ENCODE data around the gene FOXN1.
A peak's percentile ranks its signal among the peaks of the same experiment; 100 is the strongest.

FOXN1 gene

DNA sequence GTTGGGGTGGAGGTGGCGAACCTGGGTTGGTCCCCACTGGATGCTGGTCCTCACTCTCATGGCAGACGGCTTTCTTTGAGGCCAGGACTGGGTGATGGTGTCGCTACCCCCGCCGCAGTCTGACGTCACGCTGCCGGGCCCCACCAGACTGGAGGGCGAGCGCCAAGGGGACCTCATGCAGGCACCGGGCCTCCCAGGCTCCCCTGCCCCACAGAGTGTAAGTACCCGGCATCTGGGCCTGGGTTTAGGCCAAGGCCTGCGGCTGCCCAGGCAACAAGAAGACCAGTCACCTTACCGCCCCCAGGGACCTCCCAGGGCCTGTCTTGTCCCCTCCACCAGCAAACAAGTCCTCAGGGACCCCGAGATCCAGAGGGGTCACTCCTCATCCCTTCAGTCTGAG lies 17.7 kb downstream of the FOXN1 start:
- peak; percentile 9 for ATAC-seq
- no peaks in the 10 kb centered on the region for H3K36me3 Mint-ChIP-seq
- H3K27ac Mint-ChIP-seq: no peak overlapping the region
- H3K9me3 Mint-ChIP-seq: no peaks in the 10 kb centered on the region
- H3K4me3 Mint-ChIP-seq: no peak overlapping the region
- no peaks in the 10 kb centered on the region for H3K27me3 Mint-ChIP-seq
- no peaks in the 10 kb centered on the region for H3K4me1 Mint-ChIP-seq

GRCh38 chr17:28524476-28525424 lies 18.6 kb downstream of the FOXN1 start:
- Mint-ChIP-seq H3K4me3 (no peak overlapping the region), H3K27me3 (no peaks in the 10 kb centered on the region), H3K27ac (no peak overlapping the region), H3K9me3 (no peaks in the 10 kb centered on the region), H3K36me3 (no peaks in the 10 kb centered on the region), H3K4me1 (no peaks in the 10 kb centered on the region)
- no peak for ATAC-seq

GRCh38 chr17:28526381-28526780 lies 20.2 kb downstream of the FOXN1 start:
- H3K36me3 Mint-ChIP-seq: no peaks in the 10 kb centered on the region
- no peak overlapping the region for H3K4me3 Mint-ChIP-seq
- H3K9me3 Mint-ChIP-seq: no peaks in the 10 kb centered on the region
- no peaks in the 10 kb centered on the region for H3K27me3 Mint-ChIP-seq
- no peaks in the 10 kb centered on the region for H3K4me1 Mint-ChIP-seq
- no peak for ATAC-seq
- no peak overlapping the region for H3K27ac Mint-ChIP-seq

DNA sequence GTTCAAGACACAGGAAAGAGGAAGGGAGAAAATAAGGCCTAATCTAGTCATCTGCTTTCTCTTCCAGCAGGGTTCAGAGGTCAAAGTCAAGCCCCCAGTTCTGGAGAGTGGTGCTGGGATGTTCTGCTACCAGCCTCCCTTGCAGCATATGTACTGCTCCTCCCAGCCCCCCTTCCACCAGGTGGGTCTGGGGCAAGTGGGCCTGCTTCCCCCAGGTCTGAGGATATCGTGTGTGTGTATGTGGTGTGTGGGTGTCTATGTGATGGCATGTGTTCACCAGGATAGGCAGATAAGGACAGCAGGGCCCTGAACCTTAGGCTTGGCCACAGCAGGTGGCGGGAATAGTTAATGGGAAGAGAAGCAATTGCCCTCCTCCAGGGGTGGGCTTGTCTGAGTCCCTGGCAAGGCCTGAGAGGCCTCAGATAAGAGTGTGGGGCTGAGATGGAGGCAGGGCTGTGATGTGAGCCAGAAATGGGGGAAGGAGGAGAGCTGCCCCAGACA lies 21.1 kb downstream of the FOXN1 start:
- no peak overlapping the region for H3K4me3 Mint-ChIP-seq
- no peak overlapping the region for H3K27ac Mint-ChIP-seq
- H3K36me3 Mint-ChIP-seq: no peaks in the 10 kb centered on the region
- no peaks in the 10 kb centered on the region for H3K27me3 Mint-ChIP-seq
- no peaks in the 10 kb centered on the region for H3K9me3 Mint-ChIP-seq
- no peak for ATAC-seq
- no peaks in the 10 kb centered on the region for H3K4me1 Mint-ChIP-seq

GRCh38 chr17:28527859-28528258 lies 21.7 kb downstream of the FOXN1 start:
- Mint-ChIP-seq H3K9me3 (no peaks in the 10 kb centered on the region), H3K4me3 (no peak overlapping the region), H3K36me3 (no peaks in the 10 kb centered on the region), H3K27ac (no peak overlapping the region), H3K4me1 (no peaks in the 10 kb centered on the region), H3K27me3 (no peaks in the 10 kb centered on the region)
- no peak for ATAC-seq

- H3K4me1 Mint-ChIP-seq: no peaks in the 10 kb centered on the region
- H3K9me3 Mint-ChIP-seq: no peaks in the 10 kb centered on the region
- no peak overlapping the region for H3K27ac Mint-ChIP-seq
- no peak overlapping the region for H3K4me3 Mint-ChIP-seq
- no peaks in the 10 kb centered on the region for H3K27me3 Mint-ChIP-seq
- H3K36me3 Mint-ChIP-seq: no peaks in the 10 kb centered on the region
- ATAC-seq: no peak
Measured at GRCh38 chr17:28528327-28529012, 22.3 kb downstream of the FOXN1 start.

DNA sequence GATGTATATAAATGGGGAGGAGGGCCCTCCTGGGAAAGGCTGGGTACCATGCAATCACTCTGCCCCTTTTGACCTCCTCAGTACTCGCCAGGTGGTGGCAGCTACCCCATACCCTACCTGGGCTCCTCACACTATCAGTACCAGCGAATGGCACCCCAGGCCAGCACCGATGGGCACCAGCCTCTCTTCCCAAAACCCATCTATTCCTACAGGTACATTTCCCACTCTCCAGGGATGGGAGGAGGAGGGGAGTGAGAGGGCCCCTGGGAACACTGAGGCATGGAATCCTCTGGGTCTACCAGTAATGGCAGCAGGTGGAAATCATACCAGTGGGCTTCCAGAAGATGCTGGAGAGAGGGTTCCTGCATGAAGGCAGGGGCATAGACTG lies 22.9 kb downstream of the FOXN1 start:
- Mint-ChIP-seq H3K27me3 (no peaks in the 10 kb centered on the region), H3K36me3 (no peaks in the 10 kb centered on the region), H3K4me3 (no peak overlapping the region), H3K27ac (no peak overlapping the region), H3K4me1 (no peaks in the 10 kb centered on the region), H3K9me3 (no peaks in the 10 kb centered on the region)
- ATAC-seq: no peak

DNA sequence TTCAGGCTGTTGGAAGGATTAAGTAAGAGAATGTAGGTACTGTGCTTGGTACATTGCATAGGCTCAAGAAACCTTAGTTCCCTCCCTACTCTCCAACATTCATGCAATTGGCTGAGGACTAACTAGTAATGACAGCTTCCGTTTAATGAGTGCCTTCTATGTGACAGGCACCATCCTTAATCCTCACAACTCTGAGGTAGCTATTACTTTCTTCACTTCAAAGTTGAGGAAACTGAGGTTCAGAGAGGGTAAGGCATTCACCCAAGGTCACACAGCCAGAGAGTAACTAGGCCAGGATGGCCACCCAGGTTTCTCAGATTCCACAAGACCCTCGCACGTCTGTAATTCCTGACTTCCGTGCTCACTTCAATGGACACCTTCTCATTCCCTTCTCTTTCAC lies 24.1 kb downstream of the FOXN1 start:
- Mint-ChIP-seq H3K27me3 (no peaks in the 10 kb centered on the region), H3K9me3 (no peaks in the 10 kb centered on the region), H3K36me3 (no peaks in the 10 kb centered on the region), H3K4me3 (no peak overlapping the region), H3K27ac (no peak overlapping the region), H3K4me1 (no peaks in the 10 kb centered on the region)
- no peak for ATAC-seq

DNA sequence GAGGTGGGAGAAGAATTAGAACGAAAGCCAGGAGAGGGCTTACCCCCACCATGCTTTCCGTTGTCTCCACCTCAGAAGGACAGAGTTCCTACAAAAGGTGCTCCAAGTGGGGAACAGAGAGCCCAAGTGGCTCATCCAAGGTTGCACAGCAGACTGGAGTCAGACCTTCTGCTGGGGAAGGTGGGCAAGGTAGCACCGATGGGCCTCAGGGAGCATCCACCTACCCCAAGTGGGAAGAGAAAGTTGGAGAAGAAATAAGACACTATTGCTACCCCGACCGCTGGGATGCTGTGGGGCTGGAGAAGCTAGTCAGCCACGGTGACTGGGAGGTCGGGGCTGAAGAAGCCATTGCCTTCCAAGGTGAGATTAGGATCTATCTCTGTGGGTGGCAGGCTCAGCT lies 24.8 kb downstream of the FOXN1 start:
- Mint-ChIP-seq H3K9me3 (no peaks in the 10 kb centered on the region), H3K36me3 (no peaks in the 10 kb centered on the region), H3K4me1 (no peaks in the 10 kb centered on the region), H3K27me3 (no peaks in the 10 kb centered on the region), H3K27ac (no peak overlapping the region), H3K4me3 (no peak overlapping the region)
- ATAC-seq: no peak

DNA sequence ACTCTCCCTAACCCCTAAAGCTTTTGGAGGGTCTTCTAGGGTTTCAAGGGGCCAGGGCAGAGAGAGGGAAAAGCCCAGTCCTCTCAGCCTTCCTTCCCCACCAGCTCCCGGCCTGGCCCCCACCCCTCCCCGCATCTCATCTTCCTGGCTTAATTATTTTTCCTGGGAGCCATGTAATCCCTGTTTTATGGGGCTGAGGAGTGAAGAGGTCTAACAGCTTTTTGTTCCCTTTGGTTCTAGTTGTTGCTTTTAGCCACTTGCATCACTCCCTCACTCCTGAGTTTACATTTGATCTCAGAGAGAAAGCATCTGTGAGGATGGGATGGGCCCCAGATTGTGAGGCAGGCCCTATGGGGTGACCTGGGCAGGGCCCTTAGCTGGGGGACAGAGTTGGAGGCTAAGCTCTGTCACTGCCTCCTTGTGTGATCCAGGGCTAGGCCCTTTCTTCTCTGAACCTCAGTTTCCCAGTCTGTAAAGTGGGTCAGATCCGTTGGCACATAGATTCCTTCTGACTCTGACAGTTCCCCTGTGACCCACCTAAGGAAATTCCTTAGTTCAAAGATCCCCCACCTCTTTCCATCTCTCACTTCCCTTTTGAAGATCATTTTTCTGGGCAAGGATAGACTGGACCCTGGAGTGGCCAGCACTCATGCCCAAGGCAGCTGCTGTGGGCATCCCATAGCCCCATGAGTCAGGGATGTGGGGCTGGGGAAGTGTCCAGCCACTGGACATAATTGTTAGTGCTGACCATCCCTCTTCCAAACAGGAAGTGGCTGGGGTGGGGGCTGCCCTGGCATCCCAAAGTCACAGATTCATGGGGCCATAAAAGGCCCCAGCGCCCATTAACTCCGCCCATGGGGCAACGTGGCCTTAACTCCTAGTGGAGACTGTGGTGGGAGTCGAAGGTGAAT lies 26.2 kb downstream of the FOXN1 start:
- no peak overlapping the region for H3K27ac Mint-ChIP-seq
- H3K27me3 Mint-ChIP-seq: no peaks in the 10 kb centered on the region
- no peaks in the 10 kb centered on the region for H3K36me3 Mint-ChIP-seq
- H3K4me1 Mint-ChIP-seq: no peaks in the 10 kb centered on the region
- ATAC-seq: no peak
- no peaks in the 10 kb centered on the region for H3K9me3 Mint-ChIP-seq
- H3K4me3 Mint-ChIP-seq: no peak overlapping the region

DNA sequence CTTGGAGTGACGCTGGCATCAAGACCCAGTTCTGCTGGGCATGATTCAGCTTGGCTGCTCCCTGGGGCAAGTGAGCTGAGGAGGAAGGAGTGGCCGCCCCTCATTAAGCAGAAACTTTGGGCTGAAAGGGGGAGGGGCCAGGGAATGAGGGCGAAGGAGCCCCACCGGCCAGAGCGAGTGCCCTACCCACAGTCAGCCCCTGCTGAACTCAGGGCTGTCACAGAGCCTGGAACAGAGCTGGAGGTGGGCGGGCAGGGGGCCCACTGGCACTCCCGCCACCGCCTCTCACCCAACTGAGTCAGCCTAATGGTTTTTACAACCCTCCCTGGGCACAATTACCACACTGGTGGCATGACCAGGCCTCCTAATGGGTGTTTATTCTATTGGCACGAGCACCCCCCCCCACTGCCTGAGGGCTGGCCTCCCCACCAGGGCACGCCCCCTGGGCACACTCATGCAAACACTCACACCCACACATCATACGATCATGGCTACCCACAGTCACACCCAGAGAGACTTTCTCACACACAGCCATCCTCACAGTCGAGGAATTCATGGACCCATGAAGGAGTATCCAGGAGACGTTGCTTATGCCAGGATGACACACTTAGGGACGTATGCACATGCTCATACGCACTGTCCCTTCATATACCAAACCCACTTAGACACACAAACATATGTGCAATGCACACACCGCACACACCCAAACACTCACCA lies 27.1 kb downstream of the FOXN1 start:
- H3K27me3 Mint-ChIP-seq: no peaks in the 10 kb centered on the region
- no peaks in the 10 kb centered on the region for H3K9me3 Mint-ChIP-seq
- H3K4me1 Mint-ChIP-seq: no peaks in the 10 kb centered on the region
- no peaks in the 10 kb centered on the region for H3K36me3 Mint-ChIP-seq
- ATAC-seq: no peak
- no peak overlapping the region for H3K4me3 Mint-ChIP-seq
- H3K27ac Mint-ChIP-seq: no peak overlapping the region

- no peak overlapping the region for H3K27ac Mint-ChIP-seq
- H3K9me3 Mint-ChIP-seq: no peaks in the 10 kb centered on the region
- H3K27me3 Mint-ChIP-seq: no peaks in the 10 kb centered on the region
- H3K4me1 Mint-ChIP-seq: no peaks in the 10 kb centered on the region
- no peak for ATAC-seq
- no peak overlapping the region for H3K4me3 Mint-ChIP-seq
- H3K36me3 Mint-ChIP-seq: no peaks in the 10 kb centered on the region
Measured at GRCh38 chr17:28534740-28535375, 28.7 kb downstream of the FOXN1 start.

- Mint-ChIP-seq H3K9me3 (no peaks in the 10 kb centered on the region), H3K27ac (no peak overlapping the region), H3K4me3 (no peak overlapping the region), H3K27me3 (no peaks in the 10 kb centered on the region), H3K4me1 (no peaks in the 10 kb centered on the region), H3K36me3 (no peaks in the 10 kb centered on the region)
- ATAC-seq: no peak
Measured at GRCh38 chr17:28536532-28537218, 30.5 kb downstream of the FOXN1 start.

GRCh38 chr17:28537219-28537610 lies 31.1 kb downstream of the FOXN1 start:
- H3K4me3 Mint-ChIP-seq: no peak overlapping the region
- H3K27me3 Mint-ChIP-seq: no peaks in the 10 kb centered on the region
- H3K4me1 Mint-ChIP-seq: no peaks in the 10 kb centered on the region
- H3K27ac Mint-ChIP-seq: no peak overlapping the region
- no peaks in the 10 kb centered on the region for H3K9me3 Mint-ChIP-seq
- no peaks in the 10 kb centered on the region for H3K36me3 Mint-ChIP-seq
- ATAC-seq: no peak
